NCI-H128 (cell line): ENCODE measurements around the gene CAMK1D.
"Not testable (repeated sequence)": the region's sequence is repeated elsewhere in the genome, so short reads cannot be mapped to it uniquely, and the experiment has no call there.

ENCODE experiments used
- DNase-seq: peaks from one replicate; lab custom pipeline; 2025; ENCODE audit not compliant: unreplicated experiment; lab: John Stamatoyannopoulos, UW

Gene CAMK1D

DNA sequence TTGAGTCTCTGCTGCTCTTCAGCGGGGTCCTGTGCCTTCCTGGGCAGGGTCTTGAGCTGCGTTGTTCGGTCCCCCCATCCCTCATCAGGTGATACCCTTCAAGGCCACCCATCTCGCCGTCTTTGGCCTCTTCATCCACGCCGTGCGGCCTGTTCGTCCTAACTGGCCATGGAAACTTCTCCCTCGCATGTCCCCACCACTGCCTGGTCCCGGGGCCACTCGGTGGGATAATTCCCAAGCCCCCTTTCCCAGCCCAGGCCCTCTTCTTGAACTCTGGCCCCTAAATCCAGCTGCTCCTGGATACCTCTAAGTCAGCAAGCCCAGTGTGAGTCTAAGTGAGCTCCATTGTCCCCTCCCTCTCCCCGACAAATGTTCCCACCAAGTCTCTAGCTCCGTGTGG, 74.5 kb downstream of the CAMK1D start:
- DNase-seq: no peak

DNA sequence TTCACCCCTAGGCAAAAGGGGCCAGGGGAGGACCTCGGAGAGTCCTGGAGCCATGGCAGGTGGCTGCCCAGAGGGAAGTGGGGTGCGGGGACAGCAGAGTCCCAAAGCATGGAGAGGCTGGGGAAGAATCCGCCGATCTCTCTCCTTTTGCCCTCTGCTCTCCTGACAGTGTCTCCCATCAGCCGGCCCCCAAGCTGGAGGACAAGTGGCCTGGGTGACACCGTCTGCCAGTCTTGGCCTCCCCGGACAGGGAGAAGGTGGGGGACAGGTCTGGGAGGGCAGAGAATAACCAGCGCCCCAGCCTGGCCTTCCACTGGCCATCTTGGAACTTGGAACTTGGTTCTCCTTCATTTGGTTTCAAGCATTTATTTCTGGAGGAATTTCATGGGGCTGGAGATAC, 77.9 kb downstream of the CAMK1D start:
- DNase-seq: no peak

- DNase-seq: no peak
These were observed 79.2 kb downstream of the CAMK1D start for GRCh38 chr10:12428447-12429135.

- DNase-seq: no peak
These were observed 81.1 kb downstream of the CAMK1D start for GRCh38 chr10:12430406-12430982.

DNA sequence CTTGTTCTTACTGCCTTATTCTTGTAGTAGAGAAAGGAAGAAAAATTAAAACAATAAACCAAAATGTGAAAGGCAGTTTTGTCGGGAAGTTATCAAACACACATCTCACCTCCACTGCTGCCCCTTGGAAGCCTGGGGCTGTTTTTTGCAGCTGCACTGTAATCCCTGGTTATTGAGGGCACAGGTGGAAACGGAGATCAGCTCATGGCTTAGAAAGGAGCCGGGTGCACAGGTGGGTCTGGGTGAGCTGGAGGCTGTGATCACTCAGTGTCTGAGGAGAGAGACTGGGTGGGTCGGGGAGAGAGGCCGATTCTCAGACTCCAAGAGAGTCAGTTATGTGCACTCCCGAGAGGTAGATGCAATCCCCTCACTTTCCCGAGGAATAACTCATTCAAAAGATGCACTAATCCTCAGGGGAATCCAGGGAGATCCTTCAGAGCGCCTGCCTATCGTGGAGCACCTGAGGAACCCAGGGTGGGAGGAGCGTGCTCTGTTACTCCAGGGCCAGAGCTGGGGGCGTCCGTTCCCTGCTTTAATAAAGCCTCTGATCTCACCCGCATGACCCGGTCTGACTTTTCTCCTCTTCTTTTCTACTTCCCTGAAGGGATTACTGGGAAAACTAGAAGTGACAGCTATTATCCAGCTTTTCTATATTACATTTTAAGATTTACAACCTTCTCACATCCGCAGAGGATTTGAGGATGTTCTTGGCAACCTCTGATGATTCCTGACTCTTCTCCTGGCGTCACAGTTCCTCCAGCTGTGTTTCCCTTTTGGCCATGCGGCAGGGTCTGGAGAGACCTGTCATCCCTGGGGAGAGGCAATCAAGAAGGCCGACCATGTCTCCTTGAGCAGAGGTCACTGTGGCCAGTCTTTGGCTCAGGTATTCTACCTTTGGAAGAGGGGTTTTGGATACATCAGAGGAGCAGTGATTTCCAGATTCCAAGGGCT, 82.1 kb downstream of the CAMK1D start:
- no peak for DNase-seq

DNA sequence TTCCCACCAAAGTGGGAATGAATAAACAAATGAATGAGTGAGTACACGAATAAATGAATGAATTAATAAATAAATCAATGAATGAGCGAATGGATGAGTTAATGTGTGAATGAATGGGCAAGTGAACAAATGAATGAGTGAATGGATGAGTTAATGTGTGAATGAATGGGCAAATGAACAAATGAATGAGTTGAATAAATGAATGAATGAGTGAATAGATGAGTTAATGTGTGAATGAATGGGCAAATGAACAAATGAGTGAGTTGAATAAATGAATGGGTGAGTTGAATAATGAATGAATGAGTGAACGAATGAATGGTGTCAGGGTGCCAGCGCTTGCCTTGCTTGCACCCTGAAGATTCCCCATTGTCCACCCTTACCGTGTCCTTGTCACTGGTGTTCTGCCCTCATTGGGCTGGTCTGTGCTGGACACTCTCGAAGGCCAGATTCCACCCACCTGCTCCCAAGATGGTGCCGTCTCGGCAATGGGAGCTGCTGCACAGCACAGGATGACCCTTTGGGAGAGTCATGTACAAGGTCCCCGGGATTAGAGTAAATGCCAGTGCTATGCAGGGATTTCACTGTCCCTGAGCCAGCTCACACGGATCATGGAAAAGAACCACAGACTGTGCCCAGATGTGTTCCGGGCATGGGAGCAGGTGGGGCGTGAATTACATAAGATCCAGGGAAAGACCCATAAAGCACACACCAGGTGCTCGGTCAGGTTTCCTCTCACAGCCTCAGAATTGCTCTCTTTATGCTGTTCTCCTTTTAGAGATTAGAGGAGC, 83.2 kb downstream of the CAMK1D start:
- no peak for DNase-seq

DNA sequence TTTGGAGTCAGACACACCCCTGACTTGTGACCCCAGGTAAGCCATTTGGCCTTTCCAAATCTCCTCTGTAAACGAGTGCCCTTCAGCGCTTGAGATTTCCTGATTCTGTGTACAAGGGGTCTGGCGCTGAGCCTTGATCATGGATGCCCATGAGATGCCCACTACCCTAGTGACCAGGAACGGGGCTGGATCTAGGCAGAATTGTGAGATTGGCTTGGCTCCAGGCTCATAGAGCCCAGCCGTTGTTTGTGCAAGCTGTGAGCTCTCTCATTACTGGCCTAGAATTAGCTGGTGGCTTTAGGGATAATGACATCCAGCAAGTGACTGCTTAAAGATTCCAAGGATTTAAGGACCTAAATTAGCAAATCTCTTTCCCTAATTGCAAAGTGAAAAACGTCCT, 84.9 kb downstream of the CAMK1D start:
- DNase-seq: no peak

DNA sequence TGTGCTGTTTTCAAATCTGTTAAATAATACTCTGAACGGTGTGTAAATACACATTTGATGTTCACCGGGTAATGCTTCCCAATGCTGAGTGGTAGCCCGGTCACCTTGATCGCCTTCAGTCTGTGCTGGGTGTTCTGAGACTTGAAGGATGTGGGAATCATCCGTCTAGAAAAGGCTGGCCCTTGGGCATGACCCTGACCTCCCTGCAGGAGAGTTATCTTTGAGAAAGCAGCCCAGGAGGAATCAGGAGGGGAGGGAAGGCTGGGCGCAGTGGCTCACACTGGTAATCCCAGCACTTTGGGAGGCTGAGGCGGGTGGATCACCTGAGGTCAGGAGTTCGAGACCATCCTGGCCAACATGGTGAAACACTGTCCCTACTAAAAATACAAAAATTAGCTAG, 85.3 kb downstream of the CAMK1D start:
- DNase-seq: not testable (repeated sequence)

GRCh38 chr10:12435348-12435747, 86.0 kb downstream of the CAMK1D start:
- no peak for DNase-seq

GRCh38 chr10:12438919-12439692, 89.8 kb downstream of the CAMK1D start:
- DNase-seq: no peak

DNA sequence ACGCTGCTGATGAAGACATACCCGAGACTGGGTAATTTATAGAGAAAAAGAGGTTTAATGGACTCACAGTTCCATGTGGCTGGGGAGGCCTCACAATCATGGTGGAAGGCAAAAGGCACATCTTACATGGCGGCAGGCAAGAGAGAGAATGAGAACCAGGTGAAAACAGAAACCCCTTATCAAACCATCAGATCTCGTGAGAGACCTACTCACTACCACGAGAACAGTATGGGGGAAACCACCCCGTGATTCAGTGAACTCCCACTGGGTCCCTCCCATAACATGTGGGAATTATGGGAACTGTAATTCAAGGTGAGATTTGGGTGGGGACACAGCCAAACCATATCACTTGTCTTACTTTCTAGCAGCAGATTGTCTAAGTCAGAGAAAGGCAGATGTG, 90.4 kb downstream of the CAMK1D start:
- DNase-seq: not testable (repeated sequence)

DNA sequence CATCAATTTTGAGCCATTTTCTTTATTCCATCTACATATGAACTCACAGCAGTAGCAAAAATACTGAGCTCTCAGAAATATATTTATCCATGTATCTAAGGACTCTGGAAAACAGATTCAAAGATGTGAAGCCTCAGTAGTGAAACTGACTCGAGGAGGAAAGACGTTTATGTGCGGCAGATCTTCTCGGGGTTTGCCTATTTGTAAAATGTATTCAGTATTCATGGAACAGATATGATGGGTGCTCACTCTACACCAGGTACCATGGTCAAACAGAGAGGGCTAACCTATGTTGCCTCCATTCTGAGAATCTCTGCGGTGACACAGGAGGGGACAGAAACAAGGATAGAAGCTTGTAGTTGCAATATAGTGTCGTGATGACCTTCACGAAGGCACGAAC, 93.7 kb downstream of the CAMK1D start:
- no peak for DNase-seq

GRCh38 chr10:12444981-12445700, 95.8 kb downstream of the CAMK1D start:
- DNase-seq: no peak

DNA sequence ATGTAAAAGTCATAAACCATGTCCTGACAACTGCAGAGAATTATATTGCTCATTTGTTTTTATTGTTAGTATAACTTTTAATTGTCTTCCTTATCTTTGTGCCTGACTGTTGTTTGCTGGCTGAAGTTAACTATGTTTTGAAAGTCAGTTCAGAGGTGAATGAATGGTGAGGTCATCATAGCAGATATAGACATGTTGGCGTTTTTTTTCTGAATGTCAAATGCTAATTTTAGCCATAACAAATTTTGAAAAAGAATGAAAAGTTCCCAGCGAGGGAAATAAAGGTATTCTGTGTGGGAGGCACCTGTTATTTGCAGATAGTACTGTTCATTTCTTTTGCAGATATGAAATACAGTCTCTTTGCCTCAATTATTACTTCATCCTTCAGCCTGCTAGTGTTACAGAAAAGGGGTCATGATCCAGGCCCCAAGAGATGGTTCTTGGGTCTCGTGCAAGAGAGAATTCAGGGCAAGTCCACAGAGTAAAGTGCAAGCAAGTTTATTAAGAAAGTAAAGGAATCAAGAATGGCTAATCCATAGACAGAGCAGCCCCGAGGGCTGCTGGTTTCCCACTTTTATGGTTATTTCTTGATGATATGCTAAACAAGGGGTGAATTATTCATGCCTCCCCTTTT, 96.5 kb downstream of the CAMK1D start:
- no peak for DNase-seq

- DNase-seq: no peak
These were observed 99.0 kb downstream of the CAMK1D start for GRCh38 chr10:12448340-12448728.

GRCh38 chr10:12448729-12449391, 99.5 kb downstream of the CAMK1D start:
- no peak for DNase-seq

DNA sequence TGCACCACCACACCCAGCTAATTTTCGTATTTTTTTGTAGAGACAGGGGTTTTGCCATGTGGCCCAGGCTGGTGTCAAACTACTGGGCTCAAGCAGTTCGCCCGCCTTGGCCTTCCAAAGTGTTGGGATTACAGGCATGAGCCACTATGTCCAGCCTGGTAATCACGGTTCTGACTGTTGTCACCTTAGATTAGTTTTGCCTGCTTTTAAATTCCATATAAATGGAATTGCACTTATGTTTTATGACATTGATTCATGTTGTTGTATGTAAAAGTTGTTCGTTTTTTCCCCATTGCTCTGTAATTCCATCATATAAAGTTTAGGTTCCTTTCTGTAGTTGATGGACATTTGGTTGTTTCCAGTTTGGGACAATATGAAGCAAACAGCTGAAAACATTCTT, 106.0 kb downstream of the CAMK1D start:
- no peak for DNase-seq

DNA sequence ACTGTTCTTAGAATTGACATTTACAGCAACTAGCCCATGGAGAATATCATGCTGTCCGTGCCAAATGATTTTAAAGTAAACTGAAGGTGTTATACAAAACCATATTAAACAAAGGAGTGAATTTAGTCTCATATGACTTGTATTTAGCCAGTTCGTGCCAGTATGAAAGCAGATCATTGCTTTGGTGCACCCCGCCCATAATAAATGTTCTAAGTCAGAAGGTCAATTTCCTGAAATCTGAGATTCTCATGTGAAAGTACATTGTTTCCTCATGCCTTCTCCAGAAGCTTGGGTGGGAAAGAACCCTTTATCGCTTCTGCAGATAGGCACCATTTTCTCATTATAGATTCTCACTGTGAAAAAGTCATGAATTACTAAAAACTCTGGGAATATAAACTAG, 106.4 kb downstream of the CAMK1D start:
- no peak for DNase-seq

DNA sequence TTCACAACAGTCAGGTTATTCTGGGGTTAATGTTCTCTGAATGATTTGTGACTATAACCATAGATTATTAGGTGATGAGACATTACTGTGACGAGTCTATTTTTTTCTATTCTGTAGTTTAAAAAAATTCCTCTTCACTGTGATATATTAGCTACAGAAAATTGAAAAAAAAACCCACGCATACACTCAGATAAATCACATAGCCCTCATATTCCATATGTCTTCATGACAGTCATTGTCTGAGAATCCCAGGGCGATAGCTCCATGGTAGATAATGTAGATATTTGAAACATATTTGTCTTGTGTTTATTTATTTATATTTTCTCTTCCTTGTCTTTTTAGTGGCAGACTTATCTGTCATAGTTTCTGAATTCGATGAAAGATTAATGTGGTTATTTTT, 110.0 kb downstream of the CAMK1D start:
- no peak for DNase-seq
